Stomach (tissue), 4 donors: ENCODE results near the gene KIAA0513.

ENCODE experiments used
- EP300 ChIP-seq: sonication (generic); formaldehyde crosslinking; IDR thresholded peaks from one replicate; pipeline ENCODE4 v1.6.1; 2017; ENCODE audit warnings: antibody characterized with exemption
- POLR2A ChIP-seq, 4 donors: fragments of 450-650 bp; IDR thresholded peaks; one replicate each; pipeline ENCODE4 v1.6.1; 2016; ENCODE audit warnings: antibody characterized with exemption in 4 of 4, control low read depth in 2 of 4, mild to moderate bottlenecking in 1 of 4, moderate library complexity in 1 of 4
- POLR2AphosphoS5 ChIP-seq, 3 donors: sonication (generic); formaldehyde crosslinking; IDR thresholded peaks; one replicate each; pipeline ENCODE4 v1.6.1; 2016; ENCODE audit warnings: antibody characterized with exemption in 3 of 3
- TF ChIP-seq, protein P1 (sequence below), 7 experiments: fragments of 450-650 bp in 4 of 7; fragments of 200-600 bp in 3 of 7; sonication (generic) in 3 of 7; IDR thresholded peaks; one replicate each; pipeline ENCODE4 v1.5.1; 2016 to 2019; ENCODE audit warnings: antibody characterized with exemption in 7 of 7, control low read depth in 2 of 7, mild to moderate bottlenecking in 1 of 7

DNA sequence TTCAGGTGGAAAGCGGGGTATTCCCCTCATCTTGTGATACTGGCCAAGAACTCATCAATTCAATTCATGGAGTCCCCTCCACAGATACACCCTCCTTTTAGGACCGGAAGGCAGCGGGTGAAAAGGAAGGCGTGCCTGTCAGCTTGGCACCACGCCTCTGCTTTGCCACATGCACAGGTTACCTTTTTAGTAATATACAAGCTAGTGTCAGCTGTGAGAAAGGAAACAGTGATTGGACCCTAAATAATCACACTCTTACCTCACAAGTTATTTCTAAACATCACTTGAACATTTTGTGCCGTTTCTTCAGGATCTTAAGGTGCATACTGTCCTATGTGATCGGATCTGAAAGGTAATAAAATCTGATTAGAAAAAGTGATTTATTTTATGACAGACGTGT lies 31.9 kb upstream of the KIAA0513 start:
- TF ChIP-seq, protein P1, sequence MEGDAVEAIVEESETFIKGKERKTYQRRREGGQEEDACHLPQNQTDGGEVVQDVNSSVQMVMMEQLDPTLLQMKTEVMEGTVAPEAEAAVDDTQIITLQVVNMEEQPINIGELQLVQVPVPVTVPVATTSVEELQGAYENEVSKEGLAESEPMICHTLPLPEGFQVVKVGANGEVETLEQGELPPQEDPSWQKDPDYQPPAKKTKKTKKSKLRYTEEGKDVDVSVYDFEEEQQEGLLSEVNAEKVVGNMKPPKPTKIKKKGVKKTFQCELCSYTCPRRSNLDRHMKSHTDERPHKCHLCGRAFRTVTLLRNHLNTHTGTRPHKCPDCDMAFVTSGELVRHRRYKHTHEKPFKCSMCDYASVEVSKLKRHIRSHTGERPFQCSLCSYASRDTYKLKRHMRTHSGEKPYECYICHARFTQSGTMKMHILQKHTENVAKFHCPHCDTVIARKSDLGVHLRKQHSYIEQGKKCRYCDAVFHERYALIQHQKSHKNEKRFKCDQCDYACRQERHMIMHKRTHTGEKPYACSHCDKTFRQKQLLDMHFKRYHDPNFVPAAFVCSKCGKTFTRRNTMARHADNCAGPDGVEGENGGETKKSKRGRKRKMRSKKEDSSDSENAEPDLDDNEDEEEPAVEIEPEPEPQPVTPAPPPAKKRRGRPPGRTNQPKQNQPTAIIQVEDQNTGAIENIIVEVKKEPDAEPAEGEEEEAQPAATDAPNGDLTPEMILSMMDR (IDR thresholded peaks at IDR 0.05): no peak
- no peak for TF ChIP-seq EP300
- no peak for TF ChIP-seq POLR2A (IDR thresholded peaks at IDR 0.05)
- peak in 2 of 3 donors; percentile 17 to 48 for TF ChIP-seq POLR2AphosphoS5 (IDR thresholded peaks at IDR 0.05)
